Activated gamma-delta T cell (primary cell): ENCODE results near the gene IFFO2.

ENCODE experiments used
- DNase-seq: peaks from one replicate; lab custom pipeline; 2025; lab: John Stamatoyannopoulos, UW

IFFO2 gene

GRCh38 chr1:18919197-18919905 is 37.1 kb downstream of the IFFO2 start:
- DNase-seq: no peak

DNA sequence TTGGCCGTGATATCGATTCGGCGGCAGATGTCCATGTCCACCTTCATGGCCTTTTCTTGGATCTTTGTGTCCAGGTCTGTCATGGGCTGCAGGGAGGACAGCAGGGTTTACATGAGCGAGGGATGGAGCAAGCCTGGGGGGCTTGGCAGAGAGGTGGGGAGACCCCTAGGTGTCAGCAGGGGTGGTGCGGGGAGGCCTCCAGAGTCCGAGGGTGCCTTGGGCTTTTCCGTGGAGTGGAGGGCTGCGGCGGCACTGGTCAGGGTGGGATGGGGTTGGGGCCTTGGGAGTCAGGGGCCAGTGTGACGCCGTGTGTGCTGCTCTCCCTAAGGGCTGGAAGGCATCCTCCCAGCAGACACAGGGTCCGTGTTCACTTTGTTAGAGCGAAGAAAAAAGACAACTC is 38.1 kb downstream of the IFFO2 start:
- DNase-seq: no peak

DNA sequence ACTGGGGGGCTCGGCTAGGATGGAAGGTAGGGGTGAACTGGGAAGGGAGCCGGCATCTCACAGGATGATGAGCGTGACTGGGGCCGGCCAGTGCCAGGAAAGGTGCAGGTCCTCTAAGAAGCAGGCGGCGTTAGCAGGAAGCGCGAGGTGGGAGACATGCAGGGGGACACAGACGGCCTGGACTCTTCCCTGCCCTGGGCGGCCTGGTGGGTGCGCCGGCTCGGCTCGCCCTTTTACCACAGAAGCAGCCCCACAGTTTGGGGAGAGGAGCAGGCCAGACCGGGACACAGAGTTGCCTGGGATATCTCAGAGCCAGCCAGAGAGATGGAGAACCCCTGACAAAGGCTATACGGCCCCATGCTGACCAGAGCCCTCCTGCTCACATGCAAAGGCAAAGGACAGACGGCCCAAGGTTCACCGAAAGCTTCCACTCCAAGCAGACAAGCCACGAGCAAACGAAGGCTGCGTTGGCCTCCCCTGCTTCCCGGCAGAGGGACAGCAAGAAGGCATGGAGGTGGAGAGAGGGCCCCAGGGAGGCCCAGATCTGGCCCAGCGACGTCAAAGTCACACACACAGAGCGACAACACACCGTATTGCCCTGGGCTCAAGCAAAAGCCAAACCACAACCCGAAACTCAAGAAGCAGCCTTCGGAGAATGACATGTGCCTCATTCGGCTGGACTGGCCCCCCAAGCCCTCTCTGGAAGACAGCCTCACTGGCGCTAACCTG is 39.2 kb downstream of the IFFO2 start:
- DNase-seq: no peak

DNA sequence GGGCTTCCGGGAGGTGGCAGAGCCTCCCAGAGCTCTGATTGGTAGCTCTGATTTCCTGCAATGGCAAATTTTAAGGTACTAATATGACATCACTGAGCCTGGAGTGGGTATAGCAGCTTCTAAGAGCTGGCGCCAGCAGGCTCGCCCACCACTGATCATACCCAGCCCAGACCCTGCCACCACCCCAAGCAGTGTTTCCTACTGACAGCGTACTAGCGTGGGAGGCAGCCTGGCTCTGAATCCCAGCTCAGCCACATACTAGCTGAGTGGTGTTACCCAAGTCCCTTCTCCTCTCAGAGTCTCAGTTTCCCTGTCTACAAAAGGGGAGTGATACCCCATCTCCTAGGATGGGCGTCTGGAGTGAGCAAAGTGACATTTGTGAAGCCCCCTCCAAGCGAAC is 41.1 kb downstream of the IFFO2 start:
- no peak for DNase-seq

DNA sequence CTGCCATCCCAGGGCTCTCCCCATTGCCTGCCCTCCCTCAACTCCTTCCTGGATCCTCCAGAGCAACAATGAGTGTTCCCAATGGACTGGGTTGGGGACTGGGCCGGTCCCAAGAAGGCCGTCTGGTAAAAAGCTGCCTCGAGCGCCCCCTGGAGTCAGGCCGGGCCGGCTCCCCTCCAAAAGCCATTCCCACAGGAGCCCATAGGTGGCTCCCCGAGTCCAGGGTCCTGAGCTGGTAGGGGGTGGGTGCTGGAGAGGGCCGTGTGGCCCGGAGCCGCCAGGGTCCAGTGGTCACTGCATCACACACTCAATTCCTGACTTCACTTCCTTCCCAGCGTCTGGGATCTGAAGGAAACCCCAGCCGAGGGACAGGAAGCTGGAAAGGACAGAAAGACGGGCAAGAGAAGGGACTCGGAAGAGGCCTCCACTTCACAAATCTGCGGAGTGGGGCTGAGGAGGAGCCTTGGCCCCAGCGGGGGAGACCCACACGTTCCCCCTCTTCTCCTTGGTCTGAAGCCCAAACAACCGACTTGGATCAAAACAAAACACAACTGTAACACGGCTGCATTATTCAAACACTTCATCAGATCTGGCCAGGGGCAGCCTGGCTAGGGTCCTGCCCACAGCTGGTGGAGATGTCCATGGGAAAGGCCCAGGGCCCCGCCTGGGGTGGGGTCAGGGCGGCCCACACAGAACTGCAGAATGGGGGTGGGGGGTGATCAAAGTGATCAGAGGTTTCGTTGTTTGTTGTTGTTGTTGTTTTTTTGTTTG is 43.2 kb downstream of the IFFO2 start:
- DNase-seq: peak; percentile 45

GRCh38 chr1:18912550-18912949 is 43.9 kb downstream of the IFFO2 start:
- DNase-seq: no peak

- DNase-seq: no peak
These were observed 47.3 kb downstream of the IFFO2 start for GRCh38 chr1:18908911-18909771.

DNA sequence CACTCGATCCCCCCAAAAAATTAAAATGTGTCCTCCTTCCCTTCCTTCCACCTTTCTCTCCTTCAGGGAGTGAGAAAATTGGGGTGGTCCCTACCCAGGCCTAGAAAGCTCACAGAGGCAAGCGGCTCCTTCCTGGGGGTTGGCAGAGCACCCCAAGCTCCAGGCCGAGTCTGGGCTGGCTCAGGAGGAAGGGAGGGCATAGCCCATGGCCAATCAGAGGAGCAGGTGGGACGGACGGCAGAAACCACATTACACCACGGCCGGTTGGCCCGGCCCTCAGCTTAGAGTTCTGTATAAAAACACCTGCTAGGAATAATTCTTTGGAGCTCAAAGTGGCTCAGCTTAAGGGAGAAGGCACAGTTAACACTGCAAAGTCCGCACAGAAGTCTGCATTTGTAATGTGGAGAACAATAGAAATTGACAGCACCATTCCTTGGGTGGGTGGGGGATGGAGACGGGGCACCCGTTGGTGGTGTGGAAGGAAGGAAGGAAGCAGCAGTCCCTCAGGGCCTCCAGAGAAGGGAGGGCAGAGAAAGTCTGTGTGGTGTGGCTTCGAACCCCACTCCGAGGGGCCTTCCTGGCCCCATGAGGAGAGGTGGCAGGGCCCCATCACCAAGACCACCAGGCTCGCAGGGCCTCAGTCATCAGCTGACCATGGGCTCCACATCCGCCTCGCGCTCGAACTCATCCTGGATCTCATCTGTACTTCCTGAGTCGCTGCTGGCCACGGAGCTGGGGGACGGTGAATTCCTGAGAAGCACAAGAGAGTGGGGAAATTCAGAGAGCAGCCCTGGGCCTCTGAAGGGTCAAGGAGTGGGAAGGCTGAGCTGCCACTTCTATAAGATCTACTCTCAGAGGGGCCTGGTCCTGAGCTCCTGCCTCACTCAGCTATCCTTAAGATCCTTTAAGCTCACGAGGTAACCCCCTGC is 48.3 kb downstream of the IFFO2 start:
- DNase-seq: no peak

- DNase-seq: no peak
These were observed 49.2 kb downstream of the IFFO2 start for GRCh38 chr1:18907021-18907916.

DNA sequence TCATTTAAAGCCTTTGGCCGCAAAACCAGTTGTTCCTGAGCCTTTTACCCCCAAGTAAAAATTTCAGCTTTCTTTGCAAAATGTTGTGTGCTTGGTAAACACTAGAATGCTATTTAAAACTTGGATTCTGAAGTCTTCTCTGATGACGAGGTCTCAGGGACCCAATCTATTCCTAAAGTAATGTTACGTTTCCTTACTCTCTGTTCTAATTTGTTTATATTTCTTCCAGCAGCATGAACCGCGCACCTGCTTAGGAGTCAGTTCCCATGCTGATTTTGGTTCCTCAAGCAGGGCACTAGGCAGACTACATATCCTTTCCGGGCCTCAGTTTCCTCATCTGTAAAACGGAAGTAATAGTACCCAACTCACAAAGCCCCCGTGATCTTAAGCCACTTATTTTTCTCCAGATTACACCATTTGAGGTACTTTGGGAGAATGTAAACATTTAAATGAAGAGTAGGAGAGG is 53.2 kb downstream of the IFFO2 start:
- no peak for DNase-seq

GRCh38 chr1:18902523-18903290 is 53.8 kb downstream of the IFFO2 start, which contains the start of gene ALDH4A1:
ALDH4A1 (minus strand) TSS chr1:18902555; CDS start chr1:18902523, 32 bp downstream.
- DNase-seq: peak; percentile 73

DNA sequence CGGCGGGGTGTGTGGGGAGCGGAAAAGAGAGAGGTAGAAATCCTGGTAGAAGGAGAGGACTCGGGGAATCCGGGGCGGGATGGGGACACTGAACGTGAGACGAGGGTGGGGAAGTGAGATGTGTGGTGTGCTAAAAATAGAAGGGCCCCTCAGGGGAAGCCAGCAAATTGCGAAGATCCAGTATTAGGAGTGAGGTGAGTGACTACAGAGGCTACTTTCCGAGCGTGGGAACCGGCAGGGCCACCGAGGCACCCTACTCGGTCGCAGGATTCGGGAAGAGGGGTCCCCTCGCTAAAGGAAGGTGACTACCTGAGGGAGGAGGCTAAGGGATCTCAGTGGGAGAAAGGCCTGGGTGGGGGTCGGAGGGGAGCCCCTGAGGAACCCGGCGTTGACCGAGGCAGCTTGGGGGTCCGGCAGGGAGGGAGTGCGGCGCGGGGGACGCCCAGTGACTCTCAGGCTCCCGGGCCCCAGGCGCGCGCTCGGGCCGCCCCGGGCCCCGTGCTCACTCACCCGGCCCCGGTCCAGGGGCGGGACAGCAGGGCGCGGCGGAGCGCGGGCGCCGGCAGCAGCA is 54.4 kb downstream of the IFFO2 start:
- DNase-seq: no peak

GRCh38 chr1:18901147-18901951 is 55.1 kb downstream of the IFFO2 start:
- no peak for DNase-seq

- DNase-seq: no peak
These were observed 56.1 kb downstream of the IFFO2 start for GRCh38 chr1:18900303-18900841.

GRCh38 chr1:18899363-18900049 is 57.0 kb downstream of the IFFO2 start:
- DNase-seq: no peak

- DNase-seq: no peak
These were observed 57.9 kb downstream of the IFFO2 start for GRCh38 chr1:18898567-18898966.

- no peak for DNase-seq
These were observed 61.2 kb downstream of the IFFO2 start for GRCh38 chr1:18895317-18895716.
